ENCODE results near the gene ADTRP. TPM values are rescaled to one million over a fixed set of nuclear protein-coding genes. Genes with fewer than 3 reads are reported as not detected.

The ADTRP gene
- polyA plus RNA-seq, 1 donor (not counting 4 experiments of a cell fraction or from before 2014, with no cell fraction given), result 16.7 TPM

- FAIRE-seq, result no peak
- H3K9me1 ChIP-seq (ENCODE audit: control insufficient read depth, extremely low read depth, insufficient read depth, low read length), result no peaks in the 10 kb centered on the region
These were observed 21.9 kb downstream of the ADTRP start for GRCh38 chr6:11756726-11757125.

DNA sequence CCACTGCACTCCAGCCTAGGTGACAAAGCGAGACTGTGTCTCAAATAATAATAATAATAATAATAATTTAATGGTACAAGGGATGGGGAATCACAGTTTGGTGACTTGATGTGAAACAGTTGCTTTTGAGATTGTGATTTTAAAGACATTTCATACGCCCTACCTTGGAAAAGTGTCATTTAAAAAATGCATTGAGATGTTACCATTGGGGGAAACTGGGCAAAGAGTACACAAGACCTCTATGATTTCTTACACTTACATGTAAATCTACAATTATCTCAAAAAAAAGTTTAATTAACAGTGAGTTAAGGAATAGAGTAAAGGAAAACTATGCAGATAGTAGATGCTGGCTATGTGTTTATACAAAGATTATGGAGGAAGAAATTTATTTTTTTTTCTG lies 22.3 kb downstream of the ADTRP start:
- H3K4me2 ChIP-seq (ENCODE audit: control insufficient read depth, extremely low read depth, insufficient read depth, low read depth, low read length), result no peak overlapping the region
- H3K9me3 ChIP-seq (ENCODE audit: control insufficient read depth, low read depth, low read length), result peaks cover 1% of the 10 kb centered on the region
- H3K9ac ChIP-seq (ENCODE audit: control insufficient read depth, extremely low read depth, insufficient read depth, low read length), result no peak overlapping the region
- DNase-seq (ENCODE audit: low read depth, low spot score) (no peak), FAIRE-seq (no peak)
- H4K20me1 ChIP-seq (ENCODE audit: control insufficient read depth, extremely low read depth, insufficient read depth, low read length), result no peaks in the 10 kb centered on the region
- no peak overlapping the region for H3K27ac ChIP-seq (ENCODE audit: control insufficient read depth, insufficient read depth, low read length)
- peaks cover 28% of the 10 kb centered on the region for H3K4me1 ChIP-seq (ENCODE audit: control insufficient read depth, extremely low read depth, insufficient read depth, low read length)
- H3K4me3 ChIP-seq (ENCODE audit: control insufficient read depth in 2 of 3, extremely low read depth in 1 of 3, insufficient read depth in 2 of 3, low read depth in 1 of 3, low read length in 3 of 3), result no peak overlapping the region
- dilution Hi-C loops (cut with MboI; ENCODE audit: extremely low pct_ligation_motif_present, low sequenced_read_pairs), result no loop called here
- peaks cover 2 to 6% of the 10 kb centered on the region in 2 experiments for H3K36me3 ChIP-seq (ENCODE audit: control insufficient read depth in 2 of 2, extremely low read depth in 1 of 2, insufficient read depth in 2 of 2, low read length in 2 of 2)
- TF ChIP-seq, protein P1, sequence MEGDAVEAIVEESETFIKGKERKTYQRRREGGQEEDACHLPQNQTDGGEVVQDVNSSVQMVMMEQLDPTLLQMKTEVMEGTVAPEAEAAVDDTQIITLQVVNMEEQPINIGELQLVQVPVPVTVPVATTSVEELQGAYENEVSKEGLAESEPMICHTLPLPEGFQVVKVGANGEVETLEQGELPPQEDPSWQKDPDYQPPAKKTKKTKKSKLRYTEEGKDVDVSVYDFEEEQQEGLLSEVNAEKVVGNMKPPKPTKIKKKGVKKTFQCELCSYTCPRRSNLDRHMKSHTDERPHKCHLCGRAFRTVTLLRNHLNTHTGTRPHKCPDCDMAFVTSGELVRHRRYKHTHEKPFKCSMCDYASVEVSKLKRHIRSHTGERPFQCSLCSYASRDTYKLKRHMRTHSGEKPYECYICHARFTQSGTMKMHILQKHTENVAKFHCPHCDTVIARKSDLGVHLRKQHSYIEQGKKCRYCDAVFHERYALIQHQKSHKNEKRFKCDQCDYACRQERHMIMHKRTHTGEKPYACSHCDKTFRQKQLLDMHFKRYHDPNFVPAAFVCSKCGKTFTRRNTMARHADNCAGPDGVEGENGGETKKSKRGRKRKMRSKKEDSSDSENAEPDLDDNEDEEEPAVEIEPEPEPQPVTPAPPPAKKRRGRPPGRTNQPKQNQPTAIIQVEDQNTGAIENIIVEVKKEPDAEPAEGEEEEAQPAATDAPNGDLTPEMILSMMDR (optimal IDR thresholded peaks at IDR 0.05 in 1 of 3, IDR thresholded peaks at IDR 0.05 in 1 of 3, conservative IDR thresholded peaks at IDR 0.05 in 1 of 3; ENCODE audit: extremely low read depth in 1 of 3, insufficient read depth in 2 of 3, low read length in 3 of 3), result no peak
- TF ChIP-seq EZH2 (IDR thresholded peaks at IDR 0.05; ENCODE audit: low read length), result no peak
- H2AFZ ChIP-seq (ENCODE audit: control insufficient read depth, low read length), result no peak overlapping the region
- H3K9me1 ChIP-seq (ENCODE audit: control insufficient read depth, extremely low read depth, insufficient read depth, low read length), result no peaks in the 10 kb centered on the region
- no peaks in the 10 kb centered on the region for H3K79me2 ChIP-seq (ENCODE audit: control insufficient read depth, insufficient read depth, low read length)
- no peaks in the 10 kb centered on the region for H3K27me3 ChIP-seq (ENCODE audit: control insufficient read depth, extremely low read depth, insufficient read depth, low read length)

More at GRCh38 chr6:11756726-11757125, 21.9 kb downstream of the ADTRP start:
- no peak for TF ChIP-seq EZH2 (IDR thresholded peaks at IDR 0.05; ENCODE audit: low read length)
- TF ChIP-seq, protein P1 (optimal IDR thresholded peaks at IDR 0.05 in 1 of 3, IDR thresholded peaks at IDR 0.05 in 1 of 3, conservative IDR thresholded peaks at IDR 0.05 in 1 of 3; ENCODE audit: extremely low read depth in 1 of 3, insufficient read depth in 2 of 3, low read length in 3 of 3), result no peak
- no peaks in the 10 kb centered on the region for H4K20me1 ChIP-seq (ENCODE audit: control insufficient read depth, extremely low read depth, insufficient read depth, low read length)
- peaks cover 2 to 6% of the 10 kb centered on the region in 2 experiments for H3K36me3 ChIP-seq (ENCODE audit: control insufficient read depth in 2 of 2, extremely low read depth in 1 of 2, insufficient read depth in 2 of 2, low read length in 2 of 2)
- no peak overlapping the region for H2AFZ ChIP-seq (ENCODE audit: control insufficient read depth, low read length)
- H3K4me3 ChIP-seq (ENCODE audit: control insufficient read depth in 2 of 3, extremely low read depth in 1 of 3, insufficient read depth in 2 of 3, low read depth in 1 of 3, low read length in 3 of 3), result no peak overlapping the region
- no peaks in the 10 kb centered on the region for H3K79me2 ChIP-seq (ENCODE audit: control insufficient read depth, insufficient read depth, low read length)
- H3K27ac ChIP-seq (ENCODE audit: control insufficient read depth, insufficient read depth, low read length), result no peak overlapping the region
- peaks cover 28% of the 10 kb centered on the region for H3K4me1 ChIP-seq (ENCODE audit: control insufficient read depth, extremely low read depth, insufficient read depth, low read length)
- peaks cover 1% of the 10 kb centered on the region for H3K9me3 ChIP-seq (ENCODE audit: control insufficient read depth, low read depth, low read length)
- dilution Hi-C loops (cut with MboI; ENCODE audit: extremely low pct_ligation_motif_present, low sequenced_read_pairs), result no loop called here
- H3K9ac ChIP-seq (ENCODE audit: control insufficient read depth, extremely low read depth, insufficient read depth, low read length), result no peak overlapping the region
- H3K27me3 ChIP-seq (ENCODE audit: control insufficient read depth, extremely low read depth, insufficient read depth, low read length), result no peaks in the 10 kb centered on the region
- no peak overlapping the region for H3K4me2 ChIP-seq (ENCODE audit: control insufficient read depth, extremely low read depth, insufficient read depth, low read depth, low read length)
- DNase-seq (ENCODE audit: low read depth, low spot score), result no peak
